Activated CD4-positive, alpha-beta T cell treated with anti-CD3 and anti-CD28 coated beads for 24 hours (primary cell): ENCODE data around the gene LTO1.

ENCODE experiments used
- DNase-seq, 2 donors: peaks; one replicate each; pipeline ENCODE4 v3.0.0-alpha.2; 2020; ENCODE audit warnings: low read depth in 2 of 2

LTO1 gene

DNA sequence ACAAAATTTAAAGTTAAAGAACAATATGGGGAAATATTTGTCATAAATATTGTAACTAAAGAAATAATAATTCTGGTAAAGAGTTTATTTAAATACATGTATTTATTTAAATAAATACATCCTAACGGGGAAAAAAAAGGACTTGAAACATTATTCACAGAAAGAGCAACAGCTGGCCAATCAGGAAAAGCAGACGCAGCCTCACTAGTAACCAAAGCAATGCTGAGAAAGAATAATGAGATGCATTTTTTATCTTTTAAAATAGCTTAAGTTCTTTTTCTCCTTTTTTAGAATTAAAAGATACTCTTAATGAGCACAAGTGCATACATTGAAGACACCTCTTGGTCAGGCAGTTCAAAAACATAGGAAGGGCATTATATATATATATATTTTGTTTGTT lies 2.6 kb upstream of the LTO1 start:
- DNase-seq: no peak

DNA sequence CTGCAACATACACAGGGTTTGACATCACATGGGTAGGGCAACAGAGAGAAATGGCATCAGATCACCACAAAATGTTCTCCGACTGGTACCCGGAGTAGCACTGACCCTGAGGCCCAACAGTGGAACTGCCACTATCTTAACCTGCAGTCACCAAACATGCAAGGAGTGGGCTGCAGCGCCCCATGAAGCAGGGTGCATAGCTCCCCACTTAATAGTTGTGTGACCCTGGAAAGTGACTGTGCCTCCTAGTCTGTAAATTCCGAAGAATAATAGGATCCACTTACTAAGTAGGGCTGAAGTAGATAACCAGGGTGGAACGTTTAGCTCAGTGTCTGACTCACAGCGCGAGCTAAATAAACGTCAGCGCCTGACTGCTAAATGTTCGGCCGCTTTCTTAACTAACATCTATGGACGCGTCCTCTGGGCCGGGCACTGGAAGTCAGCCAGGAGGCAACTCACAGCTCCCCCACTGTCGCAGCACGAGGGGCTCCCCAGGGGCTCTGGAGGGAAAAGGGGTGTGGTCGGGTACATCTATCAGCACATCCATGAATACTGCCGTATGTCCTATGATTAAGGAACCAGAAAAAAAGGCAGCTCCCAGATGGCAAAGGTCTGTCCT lies 777 bp downstream of the LTO1 start:
- DNase-seq: no peak

DNA sequence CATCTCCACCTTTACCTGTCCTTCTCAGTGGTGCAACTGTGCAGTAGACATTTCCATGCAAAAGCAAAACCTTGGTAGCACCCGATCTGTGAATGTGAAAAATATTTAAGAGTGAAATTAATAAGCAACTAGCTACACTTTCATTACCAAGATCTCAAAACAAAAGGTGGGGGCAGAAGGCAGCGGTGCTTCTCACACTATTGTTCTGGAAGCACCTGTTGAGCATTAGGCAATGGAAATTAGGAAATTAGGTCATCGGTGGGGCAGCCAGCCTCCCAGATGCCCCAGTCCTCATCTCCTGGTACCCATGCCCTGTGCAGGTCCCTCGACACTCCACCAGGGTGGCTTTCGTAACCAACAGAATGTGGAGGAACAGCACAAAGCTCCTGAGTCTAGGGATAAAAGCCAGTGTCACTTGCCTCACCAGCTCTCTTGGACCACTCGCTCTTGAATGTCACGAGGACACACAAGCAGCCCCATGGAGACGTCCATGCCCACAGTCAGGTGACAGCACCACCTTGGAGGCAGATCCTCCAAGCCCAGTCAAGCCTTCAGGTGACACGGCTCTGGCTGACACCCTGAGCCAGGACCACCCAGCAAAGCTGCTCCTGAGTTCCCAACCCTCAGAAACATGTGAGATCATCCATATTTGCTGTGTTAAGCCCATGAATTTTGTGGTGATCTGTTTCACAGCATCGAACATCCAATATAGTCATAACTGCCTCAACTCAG lies 3.3 kb downstream of the LTO1 start:
- no peak for DNase-seq

DNA sequence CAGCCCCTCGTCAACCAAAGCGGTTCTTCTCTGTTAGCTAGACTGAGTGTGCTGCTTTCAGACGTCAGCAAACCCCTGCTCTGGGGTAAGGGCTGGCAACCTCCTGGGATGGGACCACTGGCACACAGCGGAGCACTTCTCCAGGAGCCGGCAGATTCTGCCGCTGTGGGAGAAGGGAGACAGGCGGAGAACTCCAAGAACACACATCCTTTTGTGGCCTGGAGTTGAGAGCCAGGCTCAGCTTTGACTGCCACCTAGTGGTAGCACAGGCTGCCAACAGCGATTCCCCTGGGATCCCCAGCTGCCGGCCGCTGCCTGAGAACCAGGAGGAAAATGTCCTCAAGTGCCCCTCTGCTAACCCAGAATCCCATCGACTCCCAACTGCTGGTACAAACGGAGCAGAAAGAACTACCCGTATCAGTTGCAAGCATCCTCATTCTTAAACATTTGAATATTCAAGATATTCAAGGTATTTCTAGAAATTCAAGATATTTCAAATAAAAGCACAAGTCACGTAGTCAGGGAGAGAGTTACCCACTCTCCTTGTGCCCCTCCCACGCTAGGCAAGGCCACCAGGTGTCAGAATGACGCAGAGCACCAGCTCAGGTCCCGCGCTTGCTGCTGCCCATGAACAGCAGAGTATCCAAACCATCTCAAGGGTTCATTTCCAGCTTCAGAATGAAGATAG lies 4.9 kb downstream of the LTO1 start:
- peak; percentile 32 to 40 for DNase-seq

DNA sequence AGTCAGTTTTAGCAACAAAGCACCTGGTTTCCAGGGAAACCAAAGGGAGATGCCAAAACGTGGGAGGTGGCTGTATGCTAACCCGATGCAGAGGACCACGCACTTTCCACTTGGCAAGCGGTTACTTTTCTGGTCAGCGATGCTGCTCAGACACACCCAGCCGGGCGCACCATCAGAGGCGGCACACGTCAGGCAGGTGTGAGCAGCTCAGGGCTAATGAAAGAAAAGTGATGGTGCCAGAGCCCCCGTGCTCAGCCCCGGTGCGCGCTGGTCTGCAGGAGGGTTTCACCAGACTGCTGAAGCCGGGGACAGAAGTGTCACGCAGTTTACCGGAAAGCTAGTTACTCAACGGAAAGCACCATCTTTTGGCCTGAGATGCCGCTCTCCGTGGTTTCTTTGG lies 5.7 kb downstream of the LTO1 start:
- DNase-seq: no peak

DNA sequence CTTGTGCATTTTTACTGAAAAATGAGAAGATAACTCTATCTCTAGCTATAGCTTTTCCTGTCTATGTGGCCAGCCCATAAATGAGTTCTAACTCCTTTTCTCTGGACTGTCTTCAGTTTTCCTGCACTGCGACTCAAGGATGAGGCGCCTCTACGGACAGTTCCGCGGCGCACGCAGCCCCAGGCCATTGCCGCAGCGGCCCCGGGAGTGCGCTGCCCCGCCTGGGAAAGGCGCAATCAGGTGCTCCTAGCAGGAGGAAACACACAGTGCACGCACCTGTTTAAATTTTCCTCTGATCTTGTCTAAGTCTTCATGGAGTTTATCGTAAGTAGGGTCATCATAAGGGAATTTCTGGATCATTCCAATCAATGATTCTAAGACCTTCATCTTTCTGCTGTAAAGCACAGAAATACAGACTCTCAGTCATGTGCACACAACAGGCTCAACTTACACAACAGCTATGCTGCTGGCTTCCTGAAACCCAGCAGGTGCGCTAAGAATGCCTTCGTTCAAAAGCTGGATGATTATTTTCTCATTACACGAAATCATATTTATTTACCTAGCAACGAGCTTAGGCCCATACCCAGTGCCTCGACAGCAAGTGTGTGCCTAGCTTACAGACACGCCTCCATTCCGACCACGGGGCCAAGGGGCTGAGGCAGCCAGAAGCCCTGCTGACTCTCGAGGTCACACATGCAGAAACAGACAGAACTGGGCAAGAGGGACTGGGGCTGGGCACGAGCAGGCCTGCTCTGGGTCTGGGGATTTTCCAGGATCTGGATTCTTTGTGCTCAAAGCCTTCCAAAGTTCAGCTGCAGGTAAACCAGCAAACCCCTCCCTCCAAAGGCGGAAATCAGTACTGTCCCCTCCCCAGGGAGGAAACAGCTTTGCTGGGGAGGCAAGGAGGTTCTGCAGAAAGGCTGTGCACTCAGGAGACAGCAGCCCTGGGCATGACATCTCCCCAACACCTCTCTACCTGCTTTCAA lies 7.2 kb downstream of the LTO1 start:
- no peak for DNase-seq

DNA sequence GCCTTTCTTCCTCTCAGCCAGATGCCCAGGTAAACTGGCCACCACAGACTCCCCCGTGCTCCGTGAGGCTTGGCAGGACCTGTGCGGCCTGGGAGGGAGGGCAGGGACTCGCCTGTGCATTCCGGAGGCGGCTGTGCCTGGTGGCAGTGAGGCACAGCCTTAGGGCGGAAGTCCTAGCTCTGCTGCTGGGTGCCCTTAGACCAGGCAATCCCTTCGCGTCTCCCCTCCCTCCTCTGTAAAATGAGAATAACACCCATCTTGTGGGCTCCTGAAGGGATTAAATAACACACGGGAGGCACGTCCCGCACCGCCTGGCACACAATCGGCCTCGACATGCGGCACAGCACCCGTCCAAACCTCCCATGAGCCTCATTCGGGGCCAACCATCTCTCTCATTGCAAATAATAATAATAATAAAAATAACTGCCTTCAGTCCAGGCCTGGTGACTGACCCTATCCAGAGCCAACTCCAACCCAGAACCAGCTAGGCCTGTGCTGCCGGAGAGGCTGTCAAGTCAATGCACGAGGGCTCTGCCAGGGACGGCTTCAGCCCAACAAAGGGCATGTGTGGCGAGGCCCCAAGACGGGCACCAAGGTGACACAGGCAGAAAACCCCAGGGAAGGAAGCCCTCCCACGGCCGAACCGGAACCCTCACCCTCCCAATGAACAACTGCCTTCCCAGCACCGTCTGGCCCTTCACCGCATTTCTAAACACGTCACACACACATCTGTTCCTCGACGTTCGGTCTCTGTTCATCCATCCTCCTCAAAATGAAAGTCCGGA lies 8.2 kb downstream of the LTO1 start:
- no peak for DNase-seq

DNA sequence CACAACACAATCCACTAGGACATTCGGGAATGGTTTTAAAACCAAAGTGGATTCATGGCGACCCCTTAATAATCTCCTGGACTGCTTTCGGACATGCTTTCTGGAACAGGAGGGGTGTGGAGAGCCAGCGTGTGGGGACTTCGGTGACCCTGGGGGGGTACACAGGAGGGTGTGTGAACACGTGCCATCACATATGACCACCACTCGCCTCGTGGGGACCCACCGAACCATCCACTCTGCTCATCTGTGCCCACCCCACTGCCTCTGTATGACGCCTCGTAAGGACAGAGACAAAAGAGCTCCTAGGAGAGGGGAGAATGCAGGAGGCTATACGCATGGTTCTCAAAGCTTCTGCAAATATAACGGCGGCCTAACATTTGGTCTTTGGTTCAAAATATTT lies 8.9 kb downstream of the LTO1 start:
- no peak for DNase-seq

DNA sequence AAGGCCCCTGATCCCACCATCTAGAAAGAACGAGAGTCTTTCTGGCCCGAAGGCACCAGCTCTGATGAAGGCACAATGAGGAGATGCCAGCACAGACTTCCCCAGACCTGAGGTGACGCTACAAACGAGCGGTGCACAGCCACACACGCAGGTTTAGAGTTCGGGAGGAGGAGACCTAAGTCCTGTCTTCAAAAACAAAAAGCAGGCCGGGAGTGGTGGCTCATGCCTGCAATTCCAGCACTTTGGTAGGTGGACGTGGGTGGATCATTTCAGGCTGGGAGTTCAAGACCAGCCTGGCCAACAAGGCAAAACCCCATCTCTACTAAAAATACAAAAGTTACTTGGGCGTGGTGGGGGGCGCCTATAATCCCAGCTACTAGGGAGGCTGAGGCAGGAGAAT lies 9.5 kb downstream of the LTO1 start:
- DNase-seq: no peak

DNA sequence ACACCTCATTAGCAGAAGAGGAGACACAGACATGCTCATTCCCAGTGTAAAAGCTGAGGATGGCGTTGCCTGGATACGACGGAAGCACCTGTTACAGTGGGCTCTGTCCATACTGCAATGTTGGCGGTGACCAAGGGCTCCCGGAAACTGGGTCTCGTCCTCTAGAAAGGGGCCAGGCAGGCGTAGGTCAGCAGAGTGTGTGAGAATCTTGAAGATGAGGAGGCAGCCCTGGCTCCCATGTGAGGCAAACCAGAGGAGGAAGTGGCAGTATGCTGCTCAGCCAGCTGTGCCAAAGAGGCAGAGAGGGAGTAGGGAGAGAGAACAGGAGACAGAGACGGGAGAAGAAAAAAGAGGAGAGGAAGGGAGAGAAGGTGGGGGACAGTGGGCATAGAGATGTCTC lies 10.3 kb downstream of the LTO1 start:
- DNase-seq: no peak

DNA sequence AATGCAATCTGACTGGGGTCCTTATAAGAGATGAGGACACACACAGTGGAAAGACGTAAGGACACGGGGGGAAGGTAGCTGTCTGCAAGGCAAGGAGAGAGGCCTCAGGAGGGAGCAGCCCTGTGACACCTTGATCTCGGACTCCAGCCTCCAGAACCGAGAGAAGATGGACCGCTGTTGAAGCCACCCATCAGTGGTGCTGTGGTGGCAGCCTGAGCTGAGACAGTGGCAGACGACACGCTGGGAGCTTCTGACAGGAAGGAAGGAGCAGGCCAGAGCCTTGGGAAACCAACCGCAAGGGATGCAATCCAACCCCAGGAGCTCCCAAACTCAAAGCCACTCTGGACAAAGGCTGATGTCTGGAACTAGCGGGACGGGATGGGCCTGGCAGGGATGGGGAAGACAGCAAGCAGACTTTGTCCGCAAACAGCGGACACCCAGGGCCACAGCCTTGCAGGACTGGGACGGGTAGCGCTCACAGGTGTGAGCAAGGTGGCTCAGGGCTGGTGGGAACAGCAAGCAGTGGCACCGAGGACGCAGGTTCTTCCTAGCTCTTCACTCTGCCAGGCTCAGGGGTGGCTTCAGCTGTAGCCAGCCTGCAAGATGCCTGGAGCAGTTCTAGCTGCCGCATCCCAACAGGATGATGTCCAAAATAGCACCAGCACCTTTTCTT lies 10.9 kb downstream of the LTO1 start:
- DNase-seq: no peak

DNA sequence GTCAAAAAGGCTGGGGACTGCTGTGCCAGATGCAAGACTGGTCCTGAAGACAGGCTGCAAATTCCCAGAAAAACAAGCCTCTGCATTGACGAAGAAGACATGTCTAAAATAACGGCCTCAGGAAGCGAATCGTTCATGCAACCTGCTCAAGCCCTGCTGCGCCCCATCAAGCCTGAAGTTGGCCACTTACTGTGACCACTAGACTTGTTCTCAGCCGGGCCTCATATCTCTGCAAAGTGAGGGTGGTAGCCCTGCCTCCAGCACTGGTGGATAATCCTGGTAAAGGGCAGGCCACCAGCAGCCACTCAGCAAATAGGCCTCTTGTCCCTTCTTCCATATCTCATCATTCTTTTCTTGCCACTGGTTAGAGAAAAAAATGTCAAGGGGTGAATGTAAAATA lies 11.8 kb downstream of the LTO1 start:
- no peak for DNase-seq

DNA sequence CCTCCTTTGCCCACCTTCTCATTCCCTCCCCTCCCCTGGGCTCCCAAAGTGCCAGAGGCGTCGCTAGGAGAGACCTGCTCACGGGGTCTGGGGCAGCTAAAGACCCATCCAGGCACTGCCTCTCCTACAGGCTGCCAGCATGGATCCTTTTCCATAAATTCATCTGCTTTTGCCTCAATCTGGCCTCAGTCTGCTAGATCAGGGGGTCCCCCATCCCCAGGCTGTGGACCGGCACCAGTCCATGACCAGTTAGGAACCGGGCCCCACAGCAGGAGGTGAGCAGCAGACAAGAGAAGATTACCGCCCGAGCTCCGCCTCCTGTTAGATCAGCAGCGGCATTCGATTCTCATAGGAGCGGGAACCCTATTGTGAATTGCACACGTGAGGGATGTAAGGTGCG lies 12.3 kb downstream of the LTO1 start:
- DNase-seq: no peak

DNA sequence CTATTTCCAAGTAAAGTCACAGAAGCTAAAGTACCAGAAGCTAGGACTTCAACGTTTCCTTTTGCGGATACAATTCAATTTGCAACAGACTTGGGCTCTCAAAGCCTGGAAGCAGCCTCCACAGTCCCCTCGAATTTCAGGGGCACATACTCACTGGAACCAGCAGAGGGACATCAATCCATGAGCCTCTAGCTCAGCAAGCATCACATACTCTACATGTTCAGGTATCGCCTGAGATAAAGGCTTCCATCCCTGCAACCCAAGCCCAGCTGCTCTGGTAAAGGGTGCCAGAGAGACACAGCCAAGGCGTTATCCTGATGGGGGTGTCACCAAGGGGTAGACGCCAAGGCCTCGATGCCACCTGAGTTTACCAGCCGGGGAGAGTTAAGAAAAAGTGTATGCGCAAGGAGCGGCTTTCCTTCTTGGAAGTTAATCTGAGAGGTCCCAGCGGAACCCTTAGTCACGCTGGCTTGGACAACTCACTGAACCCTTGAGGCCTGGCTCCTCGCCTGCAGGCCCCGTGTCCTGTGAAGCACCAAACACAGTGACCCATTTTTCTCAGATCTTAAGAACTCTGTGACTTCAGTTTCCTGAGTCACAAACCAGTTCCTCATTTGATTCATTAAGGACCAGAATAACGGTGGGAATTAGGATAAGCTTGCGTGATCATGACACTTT lies 13.0 kb downstream of the LTO1 start:
- DNase-seq: no peak

DNA sequence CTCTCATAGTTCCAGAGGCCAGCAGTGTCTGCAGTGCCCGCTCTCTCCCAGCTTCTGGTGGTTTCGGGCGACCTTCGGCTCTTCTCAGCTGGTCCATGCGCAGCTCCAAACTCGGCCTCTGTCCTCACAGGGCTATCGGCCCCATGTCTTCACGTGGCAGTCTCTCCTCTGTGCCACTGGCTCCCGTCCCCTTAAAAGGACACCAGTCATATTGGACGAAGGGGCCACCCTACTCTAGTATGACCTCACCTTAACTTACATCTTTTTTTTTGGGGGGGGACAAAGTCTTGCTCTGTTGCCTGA lies 13.8 kb downstream of the LTO1 start:
- DNase-seq: no peak

DNA sequence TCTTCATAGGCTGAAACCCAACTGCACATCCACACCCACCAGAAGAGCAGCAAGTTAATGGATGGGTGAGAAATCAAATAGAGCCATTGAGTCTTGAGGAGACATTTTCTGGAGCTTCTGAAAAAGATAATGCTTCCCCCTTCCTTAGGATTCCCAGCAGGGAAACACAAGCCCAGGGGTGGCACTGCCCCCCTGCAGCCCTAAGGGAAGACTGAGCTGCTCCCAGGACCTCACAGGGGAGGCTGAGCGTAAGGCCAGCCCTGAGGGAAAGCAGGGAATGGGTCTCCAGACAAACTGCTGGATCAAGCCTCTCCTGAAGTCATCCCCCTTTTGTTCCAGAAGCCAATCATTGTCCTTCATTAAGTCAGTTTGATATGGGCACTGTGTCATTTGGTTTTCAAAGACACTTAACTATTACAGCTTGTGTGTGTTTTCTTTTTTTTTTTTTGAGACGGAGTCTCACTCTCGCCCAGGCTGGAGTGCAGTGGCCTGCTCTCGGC lies 15.1 kb downstream of the LTO1 start:
- DNase-seq: no peak

DNA sequence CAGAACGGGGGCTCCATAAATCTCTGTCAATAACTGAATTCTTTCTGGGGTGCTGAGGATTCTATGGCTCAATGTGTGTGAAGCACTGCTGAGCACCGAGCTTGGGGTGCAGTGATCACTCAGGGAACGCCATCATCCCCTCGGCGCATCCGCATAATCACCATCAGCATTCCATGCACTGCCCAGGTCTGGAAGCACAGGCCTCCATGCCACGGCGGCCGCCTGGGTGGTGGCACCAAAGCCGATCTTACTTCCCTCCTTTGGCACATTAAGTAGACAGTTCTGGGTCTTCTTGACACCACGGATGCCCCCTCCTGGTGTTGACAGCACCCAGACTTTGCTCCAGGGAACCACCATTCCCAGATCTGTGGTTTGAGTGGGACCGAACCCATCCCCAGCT lies 15.6 kb downstream of the LTO1 start:
- no peak for DNase-seq

DNA sequence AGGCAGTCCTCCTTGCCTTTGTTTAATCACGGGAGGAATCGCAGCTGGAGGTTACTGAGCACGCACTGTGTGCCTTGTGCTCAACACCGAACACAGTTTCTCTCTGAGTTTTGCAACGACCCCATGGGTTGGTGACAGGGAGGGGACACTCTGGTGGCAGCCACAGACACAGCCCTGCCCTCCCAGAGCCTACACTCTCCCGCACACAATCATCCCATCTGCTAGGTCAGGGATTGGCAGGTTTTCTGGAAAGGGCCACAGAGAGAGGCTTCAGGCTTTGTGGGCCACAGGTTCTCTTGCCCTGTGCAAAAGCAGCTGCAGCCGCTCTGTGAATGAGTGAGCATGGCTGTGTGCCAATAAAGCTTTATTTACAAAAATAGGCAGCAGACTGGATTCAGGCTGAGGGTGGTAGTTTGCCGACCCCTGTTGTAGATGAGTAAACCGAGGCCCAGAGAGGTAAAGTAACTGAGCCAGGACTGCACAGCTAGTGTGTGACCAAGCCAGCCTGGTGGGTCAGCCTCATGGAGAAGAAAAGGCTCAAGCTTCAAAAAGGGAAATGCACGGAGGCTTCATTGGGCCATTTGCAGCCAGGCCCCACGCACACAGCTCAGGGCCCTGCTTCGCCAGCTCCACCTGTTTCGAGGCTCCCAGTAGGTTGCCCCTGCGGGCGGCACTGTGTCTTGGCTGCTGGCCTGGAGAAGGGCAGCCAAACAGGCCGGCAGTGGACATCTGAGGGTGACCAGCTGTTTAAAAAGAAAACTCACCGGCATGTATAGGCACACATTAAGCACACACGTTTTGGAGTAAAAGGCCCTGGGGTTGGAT lies 16.3 kb downstream of the LTO1 start:
- no peak for DNase-seq

DNA sequence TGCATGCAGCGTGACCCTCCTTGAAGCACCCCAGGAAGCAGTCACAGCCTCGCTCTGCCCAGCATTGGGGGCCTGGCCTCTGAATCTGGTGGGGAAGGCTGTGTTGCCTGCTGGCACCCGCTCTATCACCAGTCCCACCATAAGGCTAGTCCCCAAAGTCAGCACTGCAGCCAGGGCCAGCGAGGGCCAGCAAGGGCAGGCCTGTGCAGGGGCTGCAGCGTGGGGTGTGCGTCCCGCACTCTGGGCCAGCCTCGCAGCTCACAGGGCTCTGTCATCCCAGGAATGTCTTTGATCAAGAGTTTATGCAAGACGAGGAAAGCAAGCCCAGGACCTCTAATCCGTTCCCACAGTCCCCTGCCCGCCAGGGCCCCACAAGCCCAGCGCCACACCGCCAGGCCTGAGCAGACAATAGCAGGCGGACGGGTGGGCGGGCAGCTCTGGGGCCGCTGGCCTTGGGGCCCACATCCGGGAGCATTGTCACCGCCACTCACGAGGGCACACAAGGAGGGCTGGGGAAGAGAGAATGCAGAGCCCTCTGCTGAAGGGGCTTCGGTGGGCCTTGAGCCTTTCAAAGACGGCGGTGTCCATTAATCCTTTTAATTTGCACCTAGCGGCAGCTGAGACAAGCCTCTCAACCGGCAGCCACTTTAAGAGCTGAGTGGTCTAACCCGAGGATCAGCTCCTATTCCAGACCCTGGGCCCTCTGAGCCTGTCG lies 17.1 kb downstream of the LTO1 start:
- no peak for DNase-seq
